GM10248 (cell line): ENCODE data around the gene CLSTN1.
"Not testable (repeated sequence)": the region's sequence is repeated elsewhere in the genome, so short reads cannot be mapped to it uniquely, and the experiment has no call there.

Experiments used
- CTCF ChIA-PET: fragments of 300-600 bp; sonication (Branson Sonifier 250); formaldehyde crosslinking; extraction: SDS; loops from one replicate; lab custom pipeline; 2021; ENCODE audit warnings: antibody characterized with exemption; lab: Yijun Ruan, JAX
- POLR2A ChIA-PET: fragments of 350-650 bp; sonication (Branson Sonifier 250); formaldehyde crosslinking; extraction: SDS; loops from one replicate; lab custom pipeline; 2020; ENCODE audit warnings: antibody characterized with exemption; lab: Yijun Ruan, JAX
- DNase-seq: peaks from one replicate; pipeline ENCODE4 v3.0.0; 2012; ENCODE audit errors: extremely low spot score
- TF ChIP-seq, protein P1 (sequence below): IDR thresholded peaks from 2 replicates; pipeline ENCODE4 v1.5.1; 2012; ENCODE audit warnings: mild to moderate bottlenecking, low read depth; ENCODE audit errors: extremely low read depth, missing control alignments, control extremely low read depth

CLSTN1 gene

DNA sequence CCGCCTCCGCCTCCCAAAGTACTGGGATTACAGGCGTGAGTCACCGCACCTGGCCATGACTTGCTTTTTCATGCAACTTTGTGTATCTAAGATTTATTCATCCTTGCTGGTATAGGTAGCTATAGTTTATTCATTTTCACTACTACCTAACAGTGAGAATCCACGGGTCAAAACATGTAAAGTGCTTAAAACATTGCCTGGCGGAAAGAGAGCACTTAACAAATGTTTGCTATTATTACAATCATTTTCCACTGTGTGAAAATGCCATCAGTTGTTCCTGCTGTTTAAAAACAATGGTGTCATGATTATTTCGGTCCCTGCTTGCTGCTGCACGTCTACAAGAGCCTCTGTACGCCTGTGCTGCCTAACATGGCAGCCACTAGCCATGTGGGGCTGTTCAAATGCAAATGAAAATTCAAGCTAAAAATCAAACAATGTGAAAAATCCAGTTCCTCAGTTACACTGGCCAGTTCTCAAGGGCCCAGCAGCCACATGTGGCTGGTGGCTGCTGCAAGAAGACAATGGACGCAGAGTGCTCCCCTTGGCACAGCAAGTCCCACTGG is 65.1 kb downstream of the CLSTN1 start:
- TF ChIP-seq, protein P1, sequence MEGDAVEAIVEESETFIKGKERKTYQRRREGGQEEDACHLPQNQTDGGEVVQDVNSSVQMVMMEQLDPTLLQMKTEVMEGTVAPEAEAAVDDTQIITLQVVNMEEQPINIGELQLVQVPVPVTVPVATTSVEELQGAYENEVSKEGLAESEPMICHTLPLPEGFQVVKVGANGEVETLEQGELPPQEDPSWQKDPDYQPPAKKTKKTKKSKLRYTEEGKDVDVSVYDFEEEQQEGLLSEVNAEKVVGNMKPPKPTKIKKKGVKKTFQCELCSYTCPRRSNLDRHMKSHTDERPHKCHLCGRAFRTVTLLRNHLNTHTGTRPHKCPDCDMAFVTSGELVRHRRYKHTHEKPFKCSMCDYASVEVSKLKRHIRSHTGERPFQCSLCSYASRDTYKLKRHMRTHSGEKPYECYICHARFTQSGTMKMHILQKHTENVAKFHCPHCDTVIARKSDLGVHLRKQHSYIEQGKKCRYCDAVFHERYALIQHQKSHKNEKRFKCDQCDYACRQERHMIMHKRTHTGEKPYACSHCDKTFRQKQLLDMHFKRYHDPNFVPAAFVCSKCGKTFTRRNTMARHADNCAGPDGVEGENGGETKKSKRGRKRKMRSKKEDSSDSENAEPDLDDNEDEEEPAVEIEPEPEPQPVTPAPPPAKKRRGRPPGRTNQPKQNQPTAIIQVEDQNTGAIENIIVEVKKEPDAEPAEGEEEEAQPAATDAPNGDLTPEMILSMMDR = no peak
- CTCF ChIA-PET = interaction anchor here (1.4 to 1.9 kb wide), 2 partner anchors 11 to 94 kb away, joined by 3 to 4 read pairs; no protein-coding TSS in a partner anchor
- POLR2A ChIA-PET = interaction anchor here (0.6 kb wide), 1 partner anchor 102 kb away, joined by 3 read pairs; no protein-coding TSS in a partner anchor
- no peak for DNase-seq

DNA sequence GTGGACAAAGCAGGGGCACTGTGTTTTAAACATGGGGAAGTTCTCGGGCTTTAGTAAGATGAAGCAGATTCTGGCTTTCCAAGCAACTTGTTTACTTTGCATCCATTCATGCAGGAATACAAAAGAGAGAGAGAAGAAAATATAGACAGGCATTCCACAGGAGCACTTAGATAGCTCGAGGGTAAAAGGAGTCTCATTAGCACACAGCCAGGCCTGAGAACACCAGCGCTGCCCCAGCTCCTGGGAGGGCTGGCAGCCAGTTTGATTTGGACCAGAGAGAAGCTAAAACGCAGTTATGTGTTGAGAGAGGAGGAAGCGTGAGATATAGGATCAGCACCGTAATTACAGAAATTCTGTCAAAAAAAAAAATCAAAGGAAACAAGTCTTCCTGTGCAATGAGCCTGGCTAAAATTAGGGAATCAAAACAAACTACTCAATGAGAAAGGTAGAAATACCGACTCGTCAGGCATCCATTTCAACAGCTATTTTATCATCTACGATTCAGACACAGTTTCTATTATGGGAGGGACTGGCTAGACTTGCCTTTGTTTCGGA is 68.2 kb downstream of the CLSTN1 start:
- CTCF ChIA-PET = interaction anchor here (1.3 kb wide), 1 partner anchor 128 kb away, joined by 3 read pairs; no protein-coding TSS in a partner anchor
- POLR2A ChIA-PET = no interaction called here

DNA sequence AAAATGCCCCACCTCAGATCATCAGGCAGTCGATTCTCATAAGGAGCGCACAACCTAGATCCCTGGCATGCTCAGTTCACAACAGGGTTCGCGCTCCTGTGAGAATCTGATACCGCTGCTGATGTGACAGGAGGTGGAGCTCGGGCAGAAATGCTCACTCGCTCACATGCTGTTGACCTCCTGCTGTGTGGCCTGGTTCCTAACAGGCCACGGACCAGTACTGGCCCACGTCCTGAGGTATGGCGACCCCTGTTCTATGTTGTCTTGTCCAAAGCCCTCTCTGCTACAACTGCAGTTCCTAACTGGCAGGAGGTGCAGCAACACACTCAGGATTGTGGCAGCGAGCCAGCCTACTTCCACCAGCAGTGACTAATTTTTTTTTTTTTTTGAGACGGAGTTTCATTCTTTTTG is 70.6 kb downstream of the CLSTN1 start:
- ChIA-PET CTCF (no interaction called here), POLR2A (no interaction called here)
- no peak for DNase-seq
- TF ChIP-seq, protein P1 = no peak

More for the DNA sequence above, 68.2 kb downstream of the CLSTN1 start:
- TF ChIP-seq, protein P1 = no peak
- no peak for DNase-seq

DNA sequence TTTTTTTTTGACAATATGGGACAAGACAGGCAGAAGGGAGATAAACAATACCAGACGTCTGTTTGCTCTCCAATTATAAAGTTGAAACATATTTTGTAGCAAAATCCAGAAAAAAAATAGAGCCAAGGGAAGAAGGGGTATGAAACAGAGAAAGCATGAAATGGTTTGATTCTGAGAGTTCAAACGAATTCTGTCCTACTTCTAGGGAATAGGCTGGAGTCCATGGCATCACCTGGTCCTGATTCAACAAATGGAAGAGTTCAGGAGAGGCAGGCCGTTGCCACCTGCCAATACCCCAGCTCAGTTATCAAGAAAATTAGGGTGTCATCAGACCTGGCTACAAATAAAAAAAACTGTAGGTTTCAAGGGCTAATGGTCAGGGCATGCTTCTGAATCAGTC is 71.8 kb downstream of the CLSTN1 start:
- ChIA-PET POLR2A (interaction anchor here (0.6 kb wide), 1 partner anchor 97 kb away, joined by 3 read pairs; no protein-coding TSS in a partner anchor), CTCF (interaction anchor here (1.0 to 1.1 kb wide), 2 partner anchors 8 to 10 kb away, joined by 3 read pairs; no protein-coding TSS in a partner anchor)
- DNase-seq = no peak
- TF ChIP-seq, protein P1 = no peak

DNA sequence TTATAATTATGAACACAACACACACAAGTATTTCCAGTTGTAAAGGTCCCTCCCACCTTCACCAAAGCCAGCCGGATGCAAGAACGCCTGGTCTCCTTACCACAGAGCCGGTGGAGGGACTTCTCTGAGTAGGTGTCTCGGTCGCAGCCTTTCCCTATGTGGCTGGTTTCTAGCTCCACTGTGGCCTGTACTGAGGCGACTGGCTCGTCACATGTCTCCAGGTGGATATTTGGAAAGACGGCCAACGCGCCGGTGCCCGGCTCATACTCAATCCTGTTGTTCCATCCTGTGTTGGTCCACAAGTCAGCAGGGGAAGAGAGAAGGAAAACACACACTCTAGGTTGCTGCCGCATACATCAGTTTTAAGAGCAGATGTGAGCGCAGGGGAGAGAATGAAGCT is 74.4 kb downstream of the CLSTN1 start:
- no peak for DNase-seq
- ChIA-PET POLR2A (no interaction called here), CTCF (no interaction called here)
- TF ChIP-seq, protein P1 = no peak

DNA sequence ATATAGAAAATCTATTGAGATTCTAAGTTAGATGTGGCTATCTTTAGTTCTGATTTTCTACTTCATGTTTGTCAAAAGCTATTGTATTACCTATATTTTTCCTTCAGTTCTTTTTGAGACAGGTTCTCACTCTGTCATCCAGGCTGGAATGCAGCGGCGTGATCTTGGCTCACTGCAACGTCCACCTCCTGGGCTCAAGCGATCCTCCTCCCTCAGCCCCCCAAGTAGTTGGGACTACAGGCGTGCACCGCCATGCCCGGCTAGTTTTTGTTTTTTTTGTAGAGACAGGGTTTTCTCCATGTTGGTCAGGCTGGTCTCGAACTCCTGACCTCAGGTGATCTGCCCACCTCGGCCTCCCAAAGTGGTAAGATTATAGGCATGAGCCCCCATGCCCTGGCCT is 75.4 kb downstream of the CLSTN1 start:
- CTCF ChIA-PET = interaction anchor here (1.1 to 1.2 kb wide), 2 partner anchors 11 to 133 kb away, joined by 3 to 4 read pairs; no protein-coding TSS in a partner anchor
- DNase-seq, POLR2A ChIA-PET: not testable (repeated sequence)

DNA sequence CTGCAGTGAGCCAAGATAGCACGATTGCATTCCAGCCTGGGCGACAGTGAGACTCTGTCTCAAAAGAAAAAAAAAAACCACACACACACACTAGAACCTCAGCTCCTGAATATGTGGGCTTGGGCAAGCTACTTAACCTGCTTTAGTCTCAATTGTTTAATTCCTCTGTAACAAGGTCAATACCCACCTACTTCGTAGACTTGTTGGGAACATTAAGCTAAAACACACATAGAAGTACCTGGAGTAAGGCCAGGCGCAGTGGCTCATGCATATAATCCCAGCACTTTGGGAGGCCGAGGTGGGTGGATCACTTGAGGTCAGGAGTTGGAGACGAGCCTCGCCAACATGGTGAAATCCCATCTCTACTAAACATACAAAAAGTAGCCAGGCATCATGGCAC is 77.1 kb downstream of the CLSTN1 start:
- POLR2A ChIA-PET = no interaction called here
- CTCF ChIA-PET = interaction anchor here (0.8 to 1.8 kb wide), 3 partner anchors 11 to 131 kb away, joined by 4 to 7 read pairs (median 6); no protein-coding TSS in a partner anchor
- DNase-seq = no peak
- TF ChIP-seq, protein P1 = no peak
